Measurements from ENCODE around the gene DGKH.
"Not testable (repeated sequence)": the region's sequence is repeated elsewhere in the genome, so short reads cannot be mapped to it uniquely, and the experiment has no call there.

The DGKH gene

DNA sequence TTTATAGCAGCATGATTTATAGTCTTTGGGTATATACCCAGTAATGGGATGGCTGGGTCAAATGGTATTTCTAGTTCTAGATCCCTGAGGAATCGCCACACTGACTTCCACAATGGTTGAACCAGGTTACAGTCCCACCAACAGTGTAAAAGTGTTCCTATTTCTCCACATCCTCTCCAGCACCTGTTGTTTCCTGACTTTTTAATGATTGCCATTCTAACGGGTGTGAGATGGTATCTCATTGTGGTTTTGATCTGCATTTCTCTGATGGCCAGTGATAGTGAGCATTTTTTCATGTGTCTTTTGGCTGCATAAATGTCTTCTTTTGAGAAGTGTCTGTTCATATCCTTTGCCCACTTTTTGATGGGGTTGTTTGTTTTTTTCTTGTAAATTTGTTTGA is 114.9 kb downstream of the DGKH start:
- H3K4me3 ChIP-seq (ENCODE audit: low read length in 2 of 2); DNase-seq (ENCODE audit: low spot score); H3K9ac ChIP-seq (ENCODE audit: low read depth, low read length, poor library complexity); H4K8ac ChIP-seq (ENCODE audit: low read depth, low read length); H3K9me3 ChIP-seq (replicated peaks in 1 of 2; ENCODE audit: control insufficient read depth in 2 of 2, insufficient read depth in 1 of 2, low read depth in 1 of 2, low read length in 2 of 2); H3K27me3 ChIP-seq (ENCODE audit: control insufficient read depth in 3 of 3, insufficient read depth in 3 of 3, low read depth in 1 of 3, low read length in 3 of 3); H3K14ac ChIP-seq (ENCODE audit: low read length); H2AK5ac ChIP-seq (ENCODE audit: low read depth, low read length); H3K18ac ChIP-seq (ENCODE audit: low read length); H2BK120ac ChIP-seq (ENCODE audit: low read depth, low read length); H4K91ac ChIP-seq (ENCODE audit: low read depth, low read length, poor library complexity); H3K4ac ChIP-seq (ENCODE audit: low read length); H2BK12ac ChIP-seq (ENCODE audit: low read length); H3K4me1 ChIP-seq (ENCODE audit: control insufficient read depth in 2 of 2, insufficient read depth in 1 of 2, low read depth in 1 of 2, low read length in 2 of 2); H3K4me2 ChIP-seq (ENCODE audit: insufficient read depth, low read length, poor library complexity, severe bottlenecking); H2BK5ac ChIP-seq (ENCODE audit: low read length); H3K27ac ChIP-seq (replicated peaks; ENCODE audit: low read length); H3K23ac ChIP-seq (ENCODE audit: low read depth, low read length, poor library complexity); H2AFZ ChIP-seq (ENCODE audit: low read length); H2BK15ac ChIP-seq (ENCODE audit: low read length); H3K79me1 ChIP-seq (ENCODE audit: low read depth, low read length): not testable (repeated sequence)
- H3K36me3 ChIP-seq (replicated peaks in 1 of 2; ENCODE audit: control insufficient read depth in 2 of 2, insufficient read depth in 2 of 2, low read length in 2 of 2), result peaks cover 4 to 52% of the 10 kb centered on the region in 2 donors
- WGBS, 2 donors (ENCODE audit: extremely low coverage in 2 of 2, insufficient read length in 2 of 2, insufficient replicate concordance in 1 of 2), result no CpG with 5 or more reads among the region's 2 CpGs

DNA sequence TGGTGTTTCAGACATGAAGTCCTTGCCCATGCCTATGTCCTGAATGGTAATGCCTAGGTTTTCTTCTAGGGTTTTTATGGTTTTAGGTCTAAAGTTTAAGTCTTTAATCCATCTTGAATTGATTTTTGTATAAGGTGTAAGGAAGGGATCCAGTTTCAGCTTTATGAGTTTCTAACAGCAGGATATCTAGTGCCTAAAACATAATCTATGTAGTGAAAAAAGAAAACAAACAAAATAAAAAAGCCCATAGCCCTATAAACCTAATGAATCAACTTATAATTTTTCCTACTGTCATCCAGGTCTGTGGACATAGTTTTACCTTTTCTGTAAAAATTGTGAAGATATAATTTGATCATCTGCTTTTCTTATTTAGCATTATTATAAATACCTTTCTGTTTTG is 115.5 kb downstream of the DGKH start:
- not testable (repeated sequence) for H3K4ac ChIP-seq (ENCODE audit: low read length); H4K91ac ChIP-seq (ENCODE audit: low read depth, low read length, poor library complexity); H3K4me1 ChIP-seq (ENCODE audit: control insufficient read depth in 2 of 2, insufficient read depth in 1 of 2, low read depth in 1 of 2, low read length in 2 of 2); H3K27me3 ChIP-seq (ENCODE audit: control insufficient read depth in 3 of 3, insufficient read depth in 3 of 3, low read depth in 1 of 3, low read length in 3 of 3); H2BK15ac ChIP-seq (ENCODE audit: low read length); H3K4me3 ChIP-seq (ENCODE audit: low read length in 2 of 2); H2BK5ac ChIP-seq (ENCODE audit: low read length); H3K79me1 ChIP-seq (ENCODE audit: low read depth, low read length); H2BK12ac ChIP-seq (ENCODE audit: low read length); H3K4me2 ChIP-seq (ENCODE audit: insufficient read depth, low read length, poor library complexity, severe bottlenecking); H3K18ac ChIP-seq (ENCODE audit: low read length); H3K14ac ChIP-seq (ENCODE audit: low read length); DNase-seq (ENCODE audit: low spot score); H3K23ac ChIP-seq (ENCODE audit: low read depth, low read length, poor library complexity); H2BK120ac ChIP-seq (ENCODE audit: low read depth, low read length); H2AFZ ChIP-seq (ENCODE audit: low read length); H3K27ac ChIP-seq (replicated peaks; ENCODE audit: low read length); H2AK5ac ChIP-seq (ENCODE audit: low read depth, low read length); H3K9ac ChIP-seq (ENCODE audit: low read depth, low read length, poor library complexity); H3K9me3 ChIP-seq (replicated peaks in 1 of 2; ENCODE audit: control insufficient read depth in 2 of 2, insufficient read depth in 1 of 2, low read depth in 1 of 2, low read length in 2 of 2); H4K8ac ChIP-seq (ENCODE audit: low read depth, low read length)
- peaks cover 5 to 52% of the 10 kb centered on the region in 2 donors for H3K36me3 ChIP-seq (replicated peaks in 1 of 2; ENCODE audit: control insufficient read depth in 2 of 2, insufficient read depth in 2 of 2, low read length in 2 of 2)

DNA sequence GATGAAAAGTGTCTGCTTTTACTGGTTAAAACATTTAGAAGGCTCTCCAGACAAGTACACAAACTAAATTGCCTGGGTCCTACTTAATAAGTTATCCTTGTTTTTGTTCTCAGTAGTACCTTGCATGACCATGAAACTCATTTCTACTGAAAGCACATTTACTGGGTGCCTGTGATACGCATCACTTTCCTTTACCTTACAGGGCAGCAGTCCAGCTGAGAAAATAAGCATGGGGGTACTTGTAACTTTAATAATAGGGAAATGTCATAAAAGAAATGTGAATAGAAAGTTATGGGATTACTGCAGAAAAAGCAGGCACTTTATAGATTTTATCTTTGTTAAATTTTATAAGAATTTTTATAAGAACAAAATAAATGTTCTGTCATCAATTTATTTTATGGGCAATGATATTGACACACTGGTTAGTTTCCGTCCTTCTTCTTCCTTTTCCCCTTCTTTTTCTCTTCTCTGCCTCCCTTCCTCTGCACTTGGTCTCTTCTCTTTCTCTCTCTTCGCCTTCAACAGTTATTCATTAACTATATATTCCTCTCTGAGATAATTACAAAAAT is 116.2 kb downstream of the DGKH start:
- no peaks in the 10 kb centered on the region for H3K27me3 ChIP-seq (ENCODE audit: control insufficient read depth in 3 of 3, insufficient read depth in 3 of 3, low read depth in 1 of 3, low read length in 3 of 3)
- H2BK5ac ChIP-seq (ENCODE audit: low read length), result no peak overlapping the region
- no peaks in the 10 kb centered on the region for H3K79me1 ChIP-seq (ENCODE audit: low read depth, low read length)
- no CpG with 5 or more reads among the region's 3 CpGs for WGBS, 2 donors (ENCODE audit: extremely low coverage in 2 of 2, insufficient read length in 2 of 2, insufficient replicate concordance in 1 of 2)
- H3K4me1 ChIP-seq (ENCODE audit: control insufficient read depth in 2 of 2, insufficient read depth in 1 of 2, low read depth in 1 of 2, low read length in 2 of 2), result no peaks in the 10 kb centered on the region
- peaks cover 0 to 12% of the 10 kb centered on the region in 2 donors for H3K9me3 ChIP-seq (replicated peaks in 1 of 2; ENCODE audit: control insufficient read depth in 2 of 2, insufficient read depth in 1 of 2, low read depth in 1 of 2, low read length in 2 of 2)
- no peak overlapping the region for H3K23ac ChIP-seq (ENCODE audit: low read depth, low read length, poor library complexity)
- no peak overlapping the region for H4K8ac ChIP-seq (ENCODE audit: low read depth, low read length)
- H3K14ac ChIP-seq (ENCODE audit: low read length), result no peak overlapping the region
- H3K4ac ChIP-seq (ENCODE audit: low read length), result no peak overlapping the region
- H4K91ac ChIP-seq (ENCODE audit: low read depth, low read length, poor library complexity), result no peak overlapping the region
- no peak overlapping the region for H3K4me3 ChIP-seq (ENCODE audit: low read length in 2 of 2)
- H2BK120ac ChIP-seq (ENCODE audit: low read depth, low read length), result no peak overlapping the region
- no peak overlapping the region for H2AK5ac ChIP-seq (ENCODE audit: low read depth, low read length)
- no peak for DNase-seq (ENCODE audit: low spot score)
- no peak overlapping the region for H2BK12ac ChIP-seq (ENCODE audit: low read length)
- H2BK15ac ChIP-seq (ENCODE audit: low read length), result no peak overlapping the region
- H3K9ac ChIP-seq (ENCODE audit: low read depth, low read length, poor library complexity), result no peak overlapping the region
- H3K4me2 ChIP-seq (ENCODE audit: insufficient read depth, low read length, poor library complexity, severe bottlenecking), result no peak overlapping the region
- H2AFZ ChIP-seq (ENCODE audit: low read length), result no peak overlapping the region
- H3K18ac ChIP-seq (ENCODE audit: low read length), result no peak overlapping the region
- no peak overlapping the region for H3K27ac ChIP-seq (replicated peaks; ENCODE audit: low read length)
- peaks cover 5 to 52% of the 10 kb centered on the region in 2 donors for H3K36me3 ChIP-seq (replicated peaks in 1 of 2; ENCODE audit: control insufficient read depth in 2 of 2, insufficient read depth in 2 of 2, low read length in 2 of 2)

DNA sequence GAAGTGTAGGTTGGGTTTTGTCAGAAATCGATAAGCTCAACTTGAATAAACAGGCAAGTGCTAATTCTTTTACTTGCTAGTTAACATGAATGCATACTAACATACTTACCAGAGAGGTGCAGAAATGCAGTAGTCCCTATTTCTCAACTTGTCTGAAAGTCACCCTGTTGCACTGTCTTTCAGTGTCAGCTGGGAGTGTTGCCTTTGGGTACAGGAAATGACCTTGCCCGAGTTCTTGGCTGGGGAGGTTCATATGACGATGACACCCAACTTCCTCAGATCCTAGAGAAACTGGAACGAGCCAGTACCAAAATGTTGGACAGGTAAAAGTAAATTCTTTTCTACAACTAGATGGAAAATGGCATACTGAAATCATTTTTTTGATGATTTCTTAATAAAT is 120.0 kb downstream of the DGKH start:
- no peak overlapping the region for H2AK5ac ChIP-seq (ENCODE audit: low read depth, low read length)
- H3K4ac ChIP-seq (ENCODE audit: low read length), result no peak overlapping the region
- no CpG with 5 or more reads among the region's 4 CpGs for WGBS, 2 donors (ENCODE audit: extremely low coverage in 2 of 2, insufficient read length in 2 of 2, insufficient replicate concordance in 1 of 2)
- H3K18ac ChIP-seq (ENCODE audit: low read length), result no peak overlapping the region
- H2BK12ac ChIP-seq (ENCODE audit: low read length), result no peak overlapping the region
- no peaks in the 10 kb centered on the region for H3K4me1 ChIP-seq (ENCODE audit: control insufficient read depth in 2 of 2, insufficient read depth in 1 of 2, low read depth in 1 of 2, low read length in 2 of 2)
- H3K36me3 ChIP-seq (replicated peaks in 1 of 2; ENCODE audit: control insufficient read depth in 2 of 2, insufficient read depth in 2 of 2, low read length in 2 of 2), result peaks cover 2 to 55% of the 10 kb centered on the region in 2 donors
- no peaks in the 10 kb centered on the region for H3K27me3 ChIP-seq (ENCODE audit: control insufficient read depth in 3 of 3, insufficient read depth in 3 of 3, low read depth in 1 of 3, low read length in 3 of 3)
- H3K4me2 ChIP-seq (ENCODE audit: insufficient read depth, low read length, poor library complexity, severe bottlenecking), result no peak overlapping the region
- H2BK15ac ChIP-seq (ENCODE audit: low read length), result no peak overlapping the region
- no peak overlapping the region for H2BK5ac ChIP-seq (ENCODE audit: low read length)
- H2BK120ac ChIP-seq (ENCODE audit: low read depth, low read length), result no peak overlapping the region
- DNase-seq (ENCODE audit: low spot score), result no peak
- no peaks in the 10 kb centered on the region for H3K79me1 ChIP-seq (ENCODE audit: low read depth, low read length)
- H3K4me3 ChIP-seq (ENCODE audit: low read length in 2 of 2), result no peak overlapping the region
- H2AFZ ChIP-seq (ENCODE audit: low read length), result no peak overlapping the region
- no peak overlapping the region for H3K23ac ChIP-seq (ENCODE audit: low read depth, low read length, poor library complexity)
- no peak overlapping the region for H4K91ac ChIP-seq (ENCODE audit: low read depth, low read length, poor library complexity)
- no peak overlapping the region for H3K14ac ChIP-seq (ENCODE audit: low read length)
- H3K9ac ChIP-seq (ENCODE audit: low read depth, low read length, poor library complexity), result no peak overlapping the region
- no peak overlapping the region for H3K27ac ChIP-seq (replicated peaks; ENCODE audit: low read length)
- H3K9me3 ChIP-seq (replicated peaks in 1 of 2; ENCODE audit: control insufficient read depth in 2 of 2, insufficient read depth in 1 of 2, low read depth in 1 of 2, low read length in 2 of 2), result peaks cover 0 to 12% of the 10 kb centered on the region in 2 donors
- H4K8ac ChIP-seq (ENCODE audit: low read depth, low read length), result no peak overlapping the region

Data from neuronal stem cell (in vitro differentiated cells).